HG02840 (cell line): Measurements from ENCODE around the gene FAAH2.
"Not testable (repeated sequence)": the region's sequence is repeated elsewhere in the genome, so short reads cannot be mapped to it uniquely, and the experiment has no call there.

Source experiments
- ATAC-seq: cut with Tn5 transposase; IDR thresholded peaks from one replicate; pipeline ENCODE4 v1.9.1; 2021; ENCODE audit warnings: mild to moderate bottlenecking, moderate library complexity, moderate number of reproducible peaks; ENCODE audit not compliant: unreplicated experiment, low FRiP score

FAAH2 gene, protein sequence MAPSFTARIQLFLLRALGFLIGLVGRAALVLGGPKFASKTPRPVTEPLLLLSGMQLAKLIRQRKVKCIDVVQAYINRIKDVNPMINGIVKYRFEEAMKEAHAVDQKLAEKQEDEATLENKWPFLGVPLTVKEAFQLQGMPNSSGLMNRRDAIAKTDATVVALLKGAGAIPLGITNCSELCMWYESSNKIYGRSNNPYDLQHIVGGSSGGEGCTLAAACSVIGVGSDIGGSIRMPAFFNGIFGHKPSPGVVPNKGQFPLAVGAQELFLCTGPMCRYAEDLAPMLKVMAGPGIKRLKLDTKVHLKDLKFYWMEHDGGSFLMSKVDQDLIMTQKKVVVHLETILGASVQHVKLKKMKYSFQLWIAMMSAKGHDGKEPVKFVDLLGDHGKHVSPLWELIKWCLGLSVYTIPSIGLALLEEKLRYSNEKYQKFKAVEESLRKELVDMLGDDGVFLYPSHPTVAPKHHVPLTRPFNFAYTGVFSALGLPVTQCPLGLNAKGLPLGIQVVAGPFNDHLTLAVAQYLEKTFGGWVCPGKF

GRCh38 chrX:57286507-57287251, at the start of gene FAAH2:
Gene FAAH2 (plus strand): TSS chrX:57286706. CDS start chrX:57286826, 120 bp downstream.
- ATAC-seq: peak; percentile 77

DNA sequence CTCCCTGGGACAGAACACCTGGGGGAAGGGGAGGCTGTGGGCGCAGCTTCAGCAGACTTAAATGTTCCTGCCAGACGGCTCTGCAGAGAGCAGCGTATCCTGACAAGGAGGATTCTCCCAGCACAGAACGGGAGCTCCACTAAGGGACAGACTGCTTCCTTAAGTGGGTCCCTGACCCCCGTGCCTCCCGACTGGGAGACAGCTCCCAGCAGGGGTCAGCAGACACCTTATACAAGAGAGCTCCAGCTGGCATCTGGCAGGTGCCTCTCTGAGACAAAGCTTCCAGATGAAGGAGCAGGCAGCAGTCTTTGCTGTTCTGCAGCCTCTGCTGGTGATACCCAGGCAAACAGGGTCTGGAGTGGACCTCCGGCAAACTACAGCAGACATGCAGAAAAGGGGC, 44.5 kb upstream of the FAAH2 start:
- no peak for ATAC-seq

GRCh38 chrX:57251965-57252364, 34.5 kb upstream of the FAAH2 start:
- ATAC-seq: no peak

- no peak for ATAC-seq
Observed at GRCh38 chrX:57265126-57265525, 21.4 kb upstream of the FAAH2 start.

DNA sequence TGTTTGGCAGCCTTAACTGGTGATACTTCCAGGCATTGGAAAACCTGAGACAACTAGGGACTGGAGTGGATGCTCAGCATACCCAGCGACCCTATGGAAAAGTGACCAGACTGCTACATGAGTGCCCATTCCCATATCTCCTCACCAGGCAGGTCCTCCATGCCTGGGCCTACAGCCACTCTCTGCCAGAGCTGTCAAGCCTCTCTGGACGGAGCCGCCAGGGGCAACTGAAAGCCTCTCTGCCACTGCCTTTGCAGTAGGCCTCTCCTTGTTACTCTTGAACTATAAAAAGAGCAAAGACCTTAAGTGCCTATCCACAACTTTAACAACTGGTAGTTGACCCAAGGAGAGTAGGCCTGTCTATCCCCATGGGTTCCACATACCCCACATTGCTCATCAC, 20.2 kb upstream of the FAAH2 start:
- ATAC-seq: no peak

GRCh38 chrX:57266871-57267270, 19.6 kb upstream of the FAAH2 start:
- ATAC-seq: no peak

GRCh38 chrX:57267308-57267707, 19.2 kb upstream of the FAAH2 start:
- ATAC-seq: no peak

DNA sequence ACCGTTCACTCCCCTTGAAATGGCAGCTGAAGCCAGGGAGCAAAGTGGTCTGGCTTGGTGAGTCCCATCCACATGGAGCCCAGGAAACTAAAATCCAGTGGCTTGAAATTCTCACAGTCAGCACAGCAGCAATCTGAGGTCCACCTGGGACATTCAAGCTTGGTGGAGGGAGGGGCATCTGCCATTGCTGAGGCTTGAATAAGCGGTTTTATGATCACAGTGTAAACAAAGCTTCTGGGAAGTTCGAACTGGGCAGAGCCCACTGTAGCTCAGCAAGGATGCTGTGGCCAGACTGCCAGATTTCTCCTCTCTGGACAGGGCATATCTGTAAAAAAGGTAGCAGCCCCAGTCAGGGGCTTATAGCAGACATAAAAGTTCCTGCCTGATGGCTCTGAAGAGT, 15.5 kb upstream of the FAAH2 start:
- no peak for ATAC-seq

DNA sequence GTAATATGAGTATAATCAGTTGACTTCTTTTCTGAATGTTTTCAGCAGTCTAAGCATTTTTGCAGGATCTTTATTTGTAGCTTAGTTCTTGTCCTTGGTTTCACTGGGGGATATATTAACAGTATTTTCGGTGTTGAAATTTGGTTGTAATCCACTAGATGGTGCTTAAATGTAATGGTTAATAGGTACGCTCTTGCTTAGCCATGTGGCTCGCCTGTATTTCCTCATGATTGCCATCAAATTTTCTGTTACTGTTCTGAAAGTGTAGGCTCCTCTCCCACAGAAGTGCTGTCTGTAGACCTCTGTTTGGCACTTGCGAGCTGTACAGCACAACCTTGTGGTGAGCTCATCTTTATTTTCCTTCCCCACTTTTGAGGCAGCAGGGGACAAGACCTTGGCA, 3.9 kb upstream of the FAAH2 start:
- ATAC-seq: no peak

- no peak for ATAC-seq
Observed at GRCh38 chrX:57285001-57285400, 1.5 kb upstream of the FAAH2 start.

DNA sequence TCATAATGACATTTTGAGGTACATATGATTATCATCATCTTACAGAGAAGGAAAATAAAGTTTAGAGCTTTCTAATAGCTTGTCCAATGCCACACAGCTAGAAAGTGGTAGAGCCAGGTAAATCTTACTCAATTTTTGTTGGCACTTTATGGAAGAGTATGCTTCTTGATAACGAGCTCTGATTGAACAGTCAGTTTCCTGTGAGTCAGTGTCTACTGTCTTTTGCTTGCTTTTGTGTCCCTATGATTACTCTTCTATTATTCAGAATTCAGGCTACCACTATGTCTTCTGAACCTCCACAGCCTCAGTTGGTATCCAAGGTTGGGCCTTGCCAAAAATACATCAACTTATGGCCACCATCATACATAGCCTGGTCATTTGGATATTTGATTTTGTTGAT, 2.6 kb downstream of the FAAH2 start:
- ATAC-seq: no peak

DNA sequence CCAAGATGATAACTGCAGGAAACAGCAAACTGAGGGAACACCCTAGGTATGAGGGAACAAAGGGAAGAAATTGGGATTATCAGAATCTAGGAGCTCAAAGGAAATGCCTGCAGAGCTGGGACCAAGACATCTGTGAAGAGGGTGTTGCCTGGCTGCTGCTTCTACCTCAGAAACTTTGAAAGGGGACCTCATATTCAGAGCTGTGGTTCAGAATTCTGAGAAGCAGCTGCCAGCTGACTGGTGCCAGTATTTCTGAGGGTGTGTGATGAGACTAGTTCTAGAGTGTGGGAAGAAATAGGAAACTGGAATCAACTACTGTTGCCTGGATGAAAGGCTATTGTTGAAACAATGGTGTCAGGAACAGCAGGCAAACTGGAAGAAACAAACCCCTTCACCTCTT, 8.5 kb downstream of the FAAH2 start:
- no peak for ATAC-seq

DNA sequence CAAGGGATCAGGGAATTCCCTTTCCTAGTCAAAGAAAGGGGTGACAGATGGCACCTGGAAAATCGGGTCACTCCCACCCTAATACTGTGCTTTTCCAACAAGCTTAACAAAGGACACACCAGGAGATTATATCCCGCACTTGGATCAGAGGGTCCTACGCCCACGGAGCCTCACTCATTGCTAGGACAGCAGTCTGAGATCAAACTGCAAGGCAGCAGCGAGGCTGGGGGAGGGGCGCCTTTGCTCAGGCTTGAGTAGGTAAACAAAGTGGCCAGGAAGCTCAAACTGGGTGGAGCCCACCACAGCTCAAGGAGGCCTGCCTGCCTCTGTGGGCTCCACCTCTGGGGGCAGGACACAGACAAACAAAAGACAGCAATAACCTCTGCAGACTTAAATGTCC, 9.2 kb downstream of the FAAH2 start:
- not testable (repeated sequence) for ATAC-seq

GRCh38 chrX:57313583-57314215, 27.2 kb downstream of the FAAH2 start:
- ATAC-seq: no peak

- ATAC-seq: no peak
Observed at GRCh38 chrX:57329008-57329407, 42.5 kb downstream of the FAAH2 start.

DNA sequence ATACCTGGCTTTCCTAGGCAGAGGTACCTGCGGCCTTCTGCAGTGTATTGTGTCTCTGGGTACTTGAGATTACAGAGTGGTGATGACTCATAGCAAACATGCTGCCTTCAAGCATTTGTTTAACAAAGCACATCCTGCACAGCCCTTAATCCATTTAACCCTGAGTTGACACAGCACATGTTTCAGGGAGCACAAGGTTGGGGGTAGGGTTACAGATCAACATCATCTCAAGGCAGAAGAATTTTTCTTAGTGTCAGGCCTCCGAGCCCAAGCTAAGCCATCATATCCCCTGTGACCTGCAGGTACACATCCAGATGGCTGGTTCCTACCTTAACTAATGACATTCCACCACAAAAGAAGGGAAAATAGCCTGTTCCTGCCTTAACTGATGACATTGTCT, 49.3 kb downstream of the FAAH2 start:
- ATAC-seq: not testable (repeated sequence)

DNA sequence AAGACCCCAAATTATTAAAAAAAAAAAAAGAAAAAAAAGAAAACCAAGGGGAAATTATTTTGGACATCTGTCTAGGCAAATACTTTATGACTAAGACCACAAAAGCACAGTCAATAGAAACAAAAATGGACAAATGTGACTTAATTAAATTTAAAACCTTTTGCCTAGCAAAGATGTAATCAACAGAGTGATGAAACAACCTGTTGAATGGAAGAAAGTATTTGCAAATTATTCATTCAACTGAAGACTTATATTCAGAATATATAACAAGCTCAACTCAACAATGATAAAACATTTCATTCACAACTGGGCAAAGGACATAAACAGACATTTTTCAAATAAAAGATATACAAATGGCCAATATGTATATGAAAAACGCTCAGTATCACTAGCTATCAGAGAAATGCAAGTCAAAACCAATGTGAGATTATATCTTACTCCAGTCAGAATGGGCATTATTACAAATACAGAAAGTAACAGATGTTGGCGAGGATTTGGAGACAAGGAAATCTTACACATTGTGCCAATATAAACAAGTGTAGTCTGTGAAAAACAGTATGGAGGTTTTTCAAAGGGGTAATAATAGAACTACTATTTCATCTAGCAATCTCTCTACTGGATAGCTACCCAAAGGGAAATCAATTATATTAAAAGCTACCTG, 67.1 kb downstream of the FAAH2 start:
- ATAC-seq: no peak

GRCh38 chrX:57364145-57364544, 77.6 kb downstream of the FAAH2 start:
- no peak for ATAC-seq

DNA sequence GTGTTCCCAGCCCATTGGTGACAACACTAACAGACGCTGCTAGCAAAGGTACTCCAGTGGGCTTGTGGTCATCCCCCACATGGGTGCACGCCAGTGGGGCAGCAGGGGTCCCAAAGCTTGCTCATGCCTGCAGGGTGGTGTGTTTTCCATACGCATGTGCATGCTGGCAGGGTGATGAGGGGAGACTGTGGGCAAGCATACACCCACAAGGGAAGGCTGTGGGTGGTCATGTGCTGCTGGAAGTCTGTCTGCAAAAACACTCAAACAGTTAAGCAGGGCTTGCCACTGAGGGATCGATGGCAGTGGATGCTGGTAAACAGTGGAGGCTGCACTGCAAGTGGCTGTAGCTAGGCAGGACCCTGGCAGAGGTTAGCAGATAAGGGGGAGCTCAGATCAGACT, 79.9 kb downstream of the FAAH2 start:
- ATAC-seq: no peak

DNA sequence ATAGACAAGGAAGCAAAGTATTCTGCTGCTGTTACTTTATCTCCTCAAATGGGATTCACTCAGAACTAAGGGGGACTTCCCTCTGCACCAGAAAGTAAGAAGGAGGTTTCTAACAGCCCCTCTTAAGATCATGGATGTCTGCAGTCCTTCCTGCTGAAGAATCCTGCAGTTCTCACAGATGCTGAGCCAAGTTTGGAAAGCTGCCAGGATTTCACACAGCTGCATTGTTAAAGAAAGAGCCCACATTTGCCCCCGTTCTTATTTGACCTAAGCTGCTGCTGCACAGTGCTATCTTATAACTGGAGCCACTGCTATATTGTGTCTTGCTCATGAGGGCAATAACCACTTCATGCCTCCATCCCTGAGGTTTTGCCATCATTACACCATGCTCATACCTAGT, 81.1 kb downstream of the FAAH2 start:
- ATAC-seq: no peak

DNA sequence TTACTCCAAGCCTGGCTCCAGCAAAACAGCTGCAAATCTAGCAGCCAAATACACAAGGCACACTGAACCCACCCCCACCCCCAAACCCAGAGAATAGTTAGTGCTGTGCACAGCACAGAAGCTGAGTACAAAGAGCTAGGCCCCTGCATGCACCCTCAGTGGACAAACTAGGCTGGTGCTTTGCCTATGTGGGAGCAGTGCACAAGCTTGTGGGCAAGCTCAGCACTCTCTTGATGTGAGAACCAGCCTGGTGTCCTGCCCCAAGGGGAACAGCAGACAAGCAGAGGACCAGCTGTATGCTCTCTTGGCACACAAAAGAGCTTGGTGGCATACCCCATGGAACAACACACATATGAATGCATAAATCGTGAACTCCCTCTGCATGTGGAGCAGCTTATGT, 81.7 kb downstream of the FAAH2 start:
- no peak for ATAC-seq
